GM23338 (cell line): ENCODE results near the gene CTNNA3.

Experiments used
- CREB1 ChIP-seq: fragments of 250-450 bp; sonication (Bioruptor Pico); IDR thresholded peaks from 2 replicates; pipeline ENCODE4 v1.5.0; 2020; ENCODE audit warnings: low read depth, mild to moderate bottlenecking, moderate library complexity
- CTCF ChIP-seq, 2 experiments: fragments of 200-600 bp in 1 of 2; sonication (generic) in 1 of 2; conservative IDR thresholded peaks; 2 replicates each; pipeline versions ENCODE4 v1.5.1 to v1.6.1; 2016 to 2017; ENCODE audit warnings: antibody characterized with exemption in 2 of 2, low read depth in 2 of 2, mild to moderate bottlenecking in 2 of 2, moderate library complexity in 1 of 2
- EZH2 ChIP-seq: fragments of 200-600 bp; sonication (generic); IDR thresholded peaks from one replicate; pipeline ENCODE4 v1.8.0; 2017; ENCODE audit warnings: antibody characterized with exemption, mild to moderate bottlenecking, low read depth; ENCODE audit not compliant: unreplicated experiment
- EZH2phosphoT487 ChIP-seq: fragments of 200-600 bp; sonication (generic); IDR thresholded peaks from one replicate; pipeline ENCODE4 v1.8.1; 2018; ENCODE audit warnings: antibody characterized with exemption; ENCODE audit not compliant: unreplicated experiment
- JUNB ChIP-seq: IDR thresholded peaks from one replicate; pipeline ENCODE4 v1.6.1; 2016; ENCODE audit warnings: antibody characterized with exemption; ENCODE audit not compliant: unreplicated experiment
- REST ChIP-seq: IDR thresholded peaks from one replicate; pipeline ENCODE4 v1.6.1; 2018; ENCODE audit warnings: antibody characterized with exemption; ENCODE audit not compliant: unreplicated experiment
- STAT1 ChIP-seq: IDR thresholded peaks from one replicate; pipeline ENCODE4 v1.6.1; 2016; ENCODE audit warnings: antibody characterized with exemption; ENCODE audit not compliant: unreplicated experiment

- TF ChIP-seq CTCF (conservative IDR thresholded peaks at IDR 0.05; ENCODE audit: low read depth in 2 of 2) = no peak
- no peak for TF ChIP-seq CREB1 (CRISPR knock-in tag)
- TF ChIP-seq STAT1 = no peak
- TF ChIP-seq EZH2phosphoT487 = no peak
- no peak for TF ChIP-seq EZH2
- no peak for TF ChIP-seq JUNB
- TF ChIP-seq REST = no peak
Observed at GRCh38 chr10:67086327-67087134, 609.5 kb downstream of the CTNNA3 start.
